Tibial nerve (tissue), 3 donors: Measurements from ENCODE around the gene TBC1D3B.

Experiments
- CTCF ChIP-seq, 5 experiments: fragments of 200-600 bp in 3 of 5; fragments of 450-650 bp in 2 of 5; sonication (generic) in 3 of 5; IDR thresholded peaks; one replicate each; pipeline ENCODE4 v1.5.1; 2016 to 2019; ENCODE audit warnings: antibody characterized with exemption in 5 of 5, mild to moderate bottlenecking in 3 of 5, moderate library complexity in 2 of 5
- POLR2A ChIP-seq, 2 donors: fragments of 450-650 bp; IDR thresholded peaks; one replicate each; pipeline ENCODE4 v1.6.1; 2017; ENCODE audit warnings: antibody characterized with exemption in 2 of 2, mild to moderate bottlenecking in 2 of 2, moderate library complexity in 2 of 2

GRCh38 chr17:36195434-36196130, 19.1 kb upstream of the TBC1D3B start:
- TF ChIP-seq CTCF (IDR thresholded peaks at IDR 0.05) (no peak), POLR2A (IDR thresholded peaks at IDR 0.05) (no peak)
